Stomach (tissue), 4 donors: ENCODE measurements around the gene ABLIM3.

ENCODE experiments used
- POLR2A ChIP-seq, 4 donors: fragments of 450-650 bp; IDR thresholded peaks; one replicate each; pipeline ENCODE4 v1.6.1; 2016; ENCODE audit warnings: antibody characterized with exemption in 4 of 4, control low read depth in 2 of 4, mild to moderate bottlenecking in 1 of 4, moderate library complexity in 1 of 4
- POLR2AphosphoS5 ChIP-seq, 3 donors: sonication (generic); formaldehyde crosslinking; IDR thresholded peaks; one replicate each; pipeline ENCODE4 v1.6.1; 2016; ENCODE audit warnings: antibody characterized with exemption in 3 of 3
- TF ChIP-seq, protein P1 (sequence below), 7 experiments: fragments of 450-650 bp in 4 of 7; fragments of 200-600 bp in 3 of 7; sonication (generic) in 3 of 7; IDR thresholded peaks; one replicate each; pipeline ENCODE4 v1.5.1; 2016 to 2019; ENCODE audit warnings: antibody characterized with exemption in 7 of 7, control low read depth in 2 of 7, mild to moderate bottlenecking in 1 of 7

DNA sequence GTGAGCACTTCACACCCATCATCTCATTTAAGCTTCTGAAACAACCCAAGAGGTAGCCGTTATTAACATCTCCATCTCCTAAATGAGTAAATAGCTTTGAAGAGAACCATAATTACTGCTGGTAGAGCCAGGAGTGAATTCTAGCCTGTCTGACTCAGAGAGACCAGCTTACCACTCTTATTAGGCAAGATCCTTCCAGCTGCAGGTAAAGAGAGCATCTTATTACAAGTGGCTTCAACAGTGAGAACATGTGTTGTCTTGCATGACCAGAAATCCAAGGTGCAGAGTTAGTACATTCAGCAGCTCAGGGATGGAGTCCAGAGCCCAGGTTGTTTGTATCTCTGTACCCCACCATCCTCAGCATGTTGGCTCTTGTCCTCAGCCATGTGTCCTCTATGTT lies 119.5 kb downstream of the ABLIM3 start:
- TF ChIP-seq, protein P1, sequence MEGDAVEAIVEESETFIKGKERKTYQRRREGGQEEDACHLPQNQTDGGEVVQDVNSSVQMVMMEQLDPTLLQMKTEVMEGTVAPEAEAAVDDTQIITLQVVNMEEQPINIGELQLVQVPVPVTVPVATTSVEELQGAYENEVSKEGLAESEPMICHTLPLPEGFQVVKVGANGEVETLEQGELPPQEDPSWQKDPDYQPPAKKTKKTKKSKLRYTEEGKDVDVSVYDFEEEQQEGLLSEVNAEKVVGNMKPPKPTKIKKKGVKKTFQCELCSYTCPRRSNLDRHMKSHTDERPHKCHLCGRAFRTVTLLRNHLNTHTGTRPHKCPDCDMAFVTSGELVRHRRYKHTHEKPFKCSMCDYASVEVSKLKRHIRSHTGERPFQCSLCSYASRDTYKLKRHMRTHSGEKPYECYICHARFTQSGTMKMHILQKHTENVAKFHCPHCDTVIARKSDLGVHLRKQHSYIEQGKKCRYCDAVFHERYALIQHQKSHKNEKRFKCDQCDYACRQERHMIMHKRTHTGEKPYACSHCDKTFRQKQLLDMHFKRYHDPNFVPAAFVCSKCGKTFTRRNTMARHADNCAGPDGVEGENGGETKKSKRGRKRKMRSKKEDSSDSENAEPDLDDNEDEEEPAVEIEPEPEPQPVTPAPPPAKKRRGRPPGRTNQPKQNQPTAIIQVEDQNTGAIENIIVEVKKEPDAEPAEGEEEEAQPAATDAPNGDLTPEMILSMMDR (IDR thresholded peaks at IDR 0.05) = no peak
- no peak for TF ChIP-seq POLR2AphosphoS5 (IDR thresholded peaks at IDR 0.05)
- TF ChIP-seq POLR2A (IDR thresholded peaks at IDR 0.05) = no peak
